Psoas muscle (tissue), 8 donors: ENCODE measurements around the gene HEXA. TPM values are rescaled to one million over a fixed set of nuclear protein-coding genes. Genes with fewer than 3 reads are reported as not detected.

Experiments used
- ATAC-seq, 4 donors: fragments of 200-7000 bp; cut with Tn5 transposase; one replicate each; pipeline ENCODE4 v1.9.1; 2020; ENCODE audit warnings: moderate library complexity in 3 of 4, mild to moderate bottlenecking in 2 of 4
- DNase-seq, 2 donors: peaks; one replicate each; pipeline ENCODE4 v3.0.0-alpha.2; 2020
- H3K27ac ChIP-seq: fragments of 200-600 bp; one replicate; pipeline ENCODE4 v1.8.0; 2022
- H3K27me3 ChIP-seq, 3 donors: fragments of 200-600 bp in 1 of 3; one replicate each; pipeline versions ENCODE4 v1.6.1 to v1.8.0; 2013 to 2022; ENCODE audit warnings: low read length in 2 of 3, mild to moderate bottlenecking in 2 of 3, moderate library complexity in 1 of 3; ENCODE audit not compliant: insufficient read depth in 3 of 3
- H3K36me3 ChIP-seq, 2 donors: fragments of 200-600 bp in 1 of 2; one replicate each; pipeline versions ENCODE4 v1.6.1 to v1.8.0; 2013 to 2022; ENCODE audit warnings: low read depth in 1 of 2, mild to moderate bottlenecking in 1 of 2, moderate library complexity in 1 of 2; ENCODE audit not compliant: insufficient read depth in 1 of 2
- H3K4me1 ChIP-seq: fragments of 200-600 bp; one replicate; pipeline ENCODE4 v1.8.0; 2022
- H3K4me3 ChIP-seq: fragments of 200-600 bp; one replicate; pipeline ENCODE4 v1.8.0; 2022; ENCODE audit warnings: mild to moderate bottlenecking
- H3K9me3 ChIP-seq: fragments of 200-600 bp; one replicate; pipeline ENCODE4 v1.8.0; 2022
- WGBS, 3 donors: extraction: QIAGEN DNeasy Blood & Tissue Kit; methylation state at CpG; one replicate each; pipeline versions ENCODE4 v1.1.6 to v1.1.7; 2013; 5-methylcytosine and 5-hydroxymethylcytosine counted together
- intact Hi-C, 2 donors: fragments of 100-400 bp; cut with DNase I; formaldehyde crosslinking; loops; one replicate each; pipeline versions ENCODE4 v1.11.0 to v1.14.2; 2022
- polyA plus RNA-seq, 3 donors: library from polyadenylated mRNA; stranded (reverse); fragments of 200-250 nt; gene quantifications; one replicate each; pipeline ENCODE4 v1.2.3, GENCODE V29; 2013
- total RNA-seq, 4 donors: library from RNA; stranded (reverse); fragmentation: NEBNext Ultra II Directional in 2 of 4; extraction: Animal tissue kit (Norgen Biotek cat#: 25700) in 2 of 4; gene quantifications; one replicate each; pipeline versions ENCODE4 v1.2.1 to v1.2.4, GENCODE V29; 2021 to 2023
- TF ChIP-seq, protein P1 (sequence below): fragments of 200-600 bp; IDR thresholded peaks from one replicate; pipeline ENCODE4 v1.8.0; 2022; ENCODE audit warnings: antibody characterized with exemption
- donor health status: healthy with polysubstance abuse.
- donor health status: DM: no; HTN: no; CAD: no; lungs with moderate emphysema.
- donor health status: Bipolar disorder and iron deficiency.
- donor health status: healthy.
- donor health status: DM: yes; HTN: yes; CAD: no.
- donor health status: DM: no; HTN: no; CAD: no.
- donor health status: DM: no; HTN: no; CAD: no.
- donor health status: DM: yes; HTN: yes; CAD: no.

HEXA gene
- total and polyA plus RNA-seq, 7 donors, result 32.1 to 55.4 (median 47.3) TPM

DNA sequence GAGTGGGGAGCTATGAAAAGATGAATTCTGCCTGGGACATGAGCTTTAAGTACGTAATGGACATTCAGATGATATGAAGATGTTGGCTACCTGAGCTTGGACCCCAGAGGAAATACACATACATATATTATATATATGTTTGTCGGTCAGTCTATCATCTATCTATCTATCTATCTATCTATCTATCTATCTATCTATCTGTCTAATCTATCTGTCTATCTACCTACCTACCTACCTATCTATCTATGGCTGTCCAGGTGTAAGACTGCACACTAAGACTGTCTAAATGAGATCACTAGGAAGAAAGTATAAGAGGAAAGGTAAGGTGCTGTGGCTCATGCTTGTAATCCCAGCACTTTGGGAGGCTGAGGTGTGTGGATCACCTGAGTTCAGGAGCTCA is 37.7 kb downstream of the HEXA start:
- Histone ChIP-seq H3K9me3 (no peaks in the 10 kb centered on the region), H3K27me3 (no peaks in the 10 kb centered on the region), H3K4me3 (no peak overlapping the region), H3K4me1 (no peaks in the 10 kb centered on the region), H3K27ac (no peak overlapping the region), H3K36me3 (peaks cover 0 to 48% of the 10 kb centered on the region in 2 donors)
- intact Hi-C loops, result no loop called here
- DNase-seq, result no peak
- ATAC-seq, result no peak
- 96 to 100% (median 100%) methylated on average over 2 of the region's 2 CpGs for WGBS, 3 donors
- TF ChIP-seq, protein P1, sequence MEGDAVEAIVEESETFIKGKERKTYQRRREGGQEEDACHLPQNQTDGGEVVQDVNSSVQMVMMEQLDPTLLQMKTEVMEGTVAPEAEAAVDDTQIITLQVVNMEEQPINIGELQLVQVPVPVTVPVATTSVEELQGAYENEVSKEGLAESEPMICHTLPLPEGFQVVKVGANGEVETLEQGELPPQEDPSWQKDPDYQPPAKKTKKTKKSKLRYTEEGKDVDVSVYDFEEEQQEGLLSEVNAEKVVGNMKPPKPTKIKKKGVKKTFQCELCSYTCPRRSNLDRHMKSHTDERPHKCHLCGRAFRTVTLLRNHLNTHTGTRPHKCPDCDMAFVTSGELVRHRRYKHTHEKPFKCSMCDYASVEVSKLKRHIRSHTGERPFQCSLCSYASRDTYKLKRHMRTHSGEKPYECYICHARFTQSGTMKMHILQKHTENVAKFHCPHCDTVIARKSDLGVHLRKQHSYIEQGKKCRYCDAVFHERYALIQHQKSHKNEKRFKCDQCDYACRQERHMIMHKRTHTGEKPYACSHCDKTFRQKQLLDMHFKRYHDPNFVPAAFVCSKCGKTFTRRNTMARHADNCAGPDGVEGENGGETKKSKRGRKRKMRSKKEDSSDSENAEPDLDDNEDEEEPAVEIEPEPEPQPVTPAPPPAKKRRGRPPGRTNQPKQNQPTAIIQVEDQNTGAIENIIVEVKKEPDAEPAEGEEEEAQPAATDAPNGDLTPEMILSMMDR, result no peak

DNA sequence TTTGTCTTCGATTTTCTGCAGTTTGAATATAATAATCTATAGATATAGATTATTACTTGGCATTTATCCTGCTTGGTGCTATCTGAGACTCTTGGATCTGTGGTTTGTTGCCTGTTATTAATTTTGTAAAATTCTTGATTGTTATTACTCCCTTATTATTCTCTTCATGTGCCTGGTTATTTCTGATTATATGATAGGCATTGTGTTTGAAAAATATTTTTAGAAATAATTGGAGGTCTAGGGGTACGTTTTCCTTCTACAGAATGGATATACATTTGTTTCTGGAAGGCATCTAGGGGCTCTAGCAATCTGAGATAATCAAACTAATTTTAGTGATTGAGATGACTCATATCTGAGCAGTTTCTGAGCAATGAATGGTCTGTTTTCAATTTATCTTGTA is 41.0 kb downstream of the HEXA start:
- intact Hi-C loops, result no loop called here
- peaks cover 0 to 32% of the 10 kb centered on the region in 2 donors for H3K36me3 ChIP-seq

GRCh38 chr15:72331021-72331420 is 44.8 kb downstream of the HEXA start:
- WGBS, 3 donors, result 74 to 77% (median 75%) methylated on average over 3 of the region's 3 CpGs
- H3K4me1 ChIP-seq, result no peaks in the 10 kb centered on the region
- ATAC-seq (no peak), DNase-seq (no peak)
- peaks cover 8 to 16% of the 10 kb centered on the region in 2 donors for H3K36me3 ChIP-seq
- no peak overlapping the region for H3K4me3 ChIP-seq
- no peaks in the 10 kb centered on the region for H3K9me3 ChIP-seq
- intact Hi-C loops, result no loop called here
- H3K27ac ChIP-seq, result no peak overlapping the region
- H3K27me3 ChIP-seq, result no peaks in the 10 kb centered on the region
- TF ChIP-seq, protein P1, result no peak

More for the DNA sequence above, 41.0 kb downstream of the HEXA start:
- TF ChIP-seq, protein P1, result no peak
- H3K4me1 ChIP-seq, result no peaks in the 10 kb centered on the region
- DNase-seq, result no peak
- no peaks in the 10 kb centered on the region for H3K9me3 ChIP-seq
- H3K4me3 ChIP-seq, result no peak overlapping the region
- H3K27me3 ChIP-seq, result no peaks in the 10 kb centered on the region
- WGBS, 3 donors, result 89 to 95% (median 94%) methylated on average over 2 of the region's 2 CpGs
- no peak for ATAC-seq
- H3K27ac ChIP-seq, result no peak overlapping the region

DNA sequence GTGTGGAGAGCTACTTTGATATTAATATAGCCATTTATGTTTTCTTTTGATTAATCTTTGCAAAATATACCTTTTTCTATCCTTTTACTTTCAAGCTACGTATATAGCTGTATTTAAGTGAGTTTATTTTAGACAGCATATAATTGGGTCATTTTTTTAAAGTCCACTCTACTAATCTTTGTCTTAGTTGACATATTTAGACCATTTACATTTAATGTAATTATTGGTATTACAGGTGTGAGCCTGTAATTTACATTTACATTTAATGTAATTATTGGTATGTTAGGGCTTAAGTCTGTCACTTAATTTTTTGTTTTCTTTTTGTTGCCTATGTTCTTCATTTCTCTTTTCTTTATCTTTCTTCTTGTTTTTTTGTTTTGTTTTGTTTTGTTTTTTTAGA is 52.1 kb downstream of the HEXA start:
- TF ChIP-seq, protein P1, result no peak
- ATAC-seq, result no peak
- intact Hi-C loops, result no loop called here

DNA sequence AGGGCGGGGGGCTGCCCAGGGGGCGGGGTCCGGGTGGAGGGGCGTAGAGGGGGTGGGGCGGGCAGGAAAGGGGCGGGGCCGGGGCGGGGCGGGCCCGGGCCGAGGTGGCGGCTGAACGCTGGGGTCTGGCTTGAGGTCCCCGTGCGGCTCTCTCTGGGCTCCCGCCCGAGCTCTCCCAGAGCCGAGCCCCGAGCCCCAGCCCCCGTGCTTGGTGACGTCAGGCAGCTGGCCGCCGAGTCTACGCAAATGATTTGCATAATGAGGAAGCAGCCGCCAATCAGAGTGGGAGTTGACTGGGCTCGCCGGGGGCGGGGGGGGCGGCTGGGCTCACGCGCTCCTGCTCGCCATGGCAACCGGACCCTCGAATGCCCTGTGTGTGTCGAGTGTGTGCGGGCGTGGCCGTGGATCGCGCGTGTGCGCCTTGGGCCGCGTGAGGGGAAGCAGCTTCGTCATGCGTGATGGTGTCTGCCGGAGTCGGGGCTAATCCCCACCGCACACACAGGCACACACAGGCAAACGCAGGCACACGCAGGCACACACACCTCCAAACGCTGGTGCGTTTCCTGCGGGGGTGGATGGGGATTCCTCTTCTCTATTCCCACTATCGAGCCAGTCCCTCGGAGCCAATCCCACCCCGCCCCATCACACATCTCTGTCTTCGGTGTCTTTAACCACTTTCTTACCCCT is 55.7 kb downstream of the HEXA start, which contains the start of gene CELF6:
TSS of gene CELF6 (minus strand) at position 173 of the 687 bp plus-strand sequence. CDS start 283 bp downstream, outside the sequence.
- Histone ChIP-seq H3K4me3 (peak within 1 kb of the TSS; percentile 70), H3K27ac (no peak within 1 kb of the TSS), H3K27me3 (no peaks in the 10 kb centered on the region), H3K9me3 (peaks cover 11% of the 10 kb centered on the region), H3K4me1 (no peaks in the 10 kb centered on the region), H3K36me3 (no peaks in the 10 kb centered on the region)
- WGBS, 3 donors, result 1% methylated on average over 35 to 58 of the region's 58 CpGs
- intact Hi-C loops, result no loop called here
- peak; percentile 60 to 81 (median 71) for ATAC-seq
- peak; percentile 69 to 80 for DNase-seq
- TF ChIP-seq, protein P1, result no peak

More for the DNA sequence above, 52.1 kb downstream of the HEXA start:
- DNase-seq, result no peak
- Histone ChIP-seq H3K27me3 (no peaks in the 10 kb centered on the region), H3K4me1 (no peaks in the 10 kb centered on the region), H3K36me3 (peaks cover 8 to 10% of the 10 kb centered on the region in 2 donors), H3K27ac (no peak overlapping the region), H3K4me3 (no peak overlapping the region), H3K9me3 (peaks cover 11% of the 10 kb centered on the region)
- WGBS, 3 donors, result 95 to 98% (median 98%) methylated on average over 1 of the region's 1 CpG
